Measurements from ENCODE around the gene TAF10.

TAF10 gene

GRCh38 chr11:6602096-6602940 lies 9.7 kb downstream of the TAF10 start:
- ChIA-PET POLR2A (interaction anchor here (0.6 kb wide), 1 partner anchor 18 kb away, joined by 4 read pairs; no protein-coding TSS in a partner anchor), CTCF (interaction anchor here (0.9 to 3.0 kb wide), 4 partner anchors 16 to 223 kb away, joined by 3 to 14 read pairs (median 4); partner anchors contain the start of gene TPP1)
- no peak for DNase-seq (ENCODE audit: extremely low spot score)
- TF ChIP-seq CTCF (IDR thresholded peaks at IDR 0.05; ENCODE audit: control extremely low read depth, extremely low read depth, low read depth, missing control alignments) = no peak

GRCh38 chr11:6601041-6601461 lies 11.0 kb downstream of the TAF10 start:
- DNase-seq (ENCODE audit: extremely low spot score) = no peak
- CTCF ChIA-PET = no interaction called here
- TF ChIP-seq CTCF (IDR thresholded peaks at IDR 0.05; ENCODE audit: control extremely low read depth, extremely low read depth, low read depth, missing control alignments) = no peak
- POLR2A ChIA-PET = no interaction called here

GRCh38 chr11:6599881-6600390 lies 12.1 kb downstream of the TAF10 start:
- no peak for TF ChIP-seq CTCF (IDR thresholded peaks at IDR 0.05; ENCODE audit: control extremely low read depth, extremely low read depth, low read depth, missing control alignments)
- ChIA-PET POLR2A (no interaction called here), CTCF (interaction anchor here (1.2 to 1.6 kb wide), 4 partner anchors 10 to 213 kb away, joined by 3 to 4 read pairs (median 3); partner anchors contain the start of gene TAF10)
- DNase-seq (ENCODE audit: extremely low spot score) = no peak

- ChIA-PET POLR2A (no interaction called here), CTCF (interaction anchor here (0.9 to 1.6 kb wide), 8 partner anchors 9 to 213 kb away, joined by 3 to 6 read pairs (median 3); partner anchors contain the start of genes MRPL17 and TAF10)
- no peak for TF ChIP-seq CTCF (IDR thresholded peaks at IDR 0.05; ENCODE audit: control extremely low read depth, extremely low read depth, low read depth, missing control alignments)
- DNase-seq (ENCODE audit: extremely low spot score) = no peak
Observed at GRCh38 chr11:6599449-6599848, 12.6 kb downstream of the TAF10 start.

GRCh38 chr11:6598555-6598954 lies 13.5 kb downstream of the TAF10 start:
- CTCF ChIA-PET = interaction anchor here (0.7 to 1.6 kb wide), 7 partner anchors 14 to 214 kb away, joined by 3 to 6 read pairs (median 3); partner anchors contain the start of genes MRPL17 and TAF10
- POLR2A ChIA-PET = no interaction called here

More at GRCh38 chr11:6598555-6598954, 13.5 kb downstream of the TAF10 start:
- DNase-seq (ENCODE audit: extremely low spot score) = no peak
- TF ChIP-seq CTCF (IDR thresholded peaks at IDR 0.05; ENCODE audit: control extremely low read depth, extremely low read depth, low read depth, missing control alignments) = no peak
